Mucosa of descending colon (tissue), 3 donors: ENCODE data around the gene VAV1. TPM values are rescaled to one million over a fixed set of nuclear protein-coding genes. Genes with fewer than 3 reads are reported as not detected.

Experiments used
- ATAC-seq: fragments of 200-7000 bp; cut with Tn5 transposase; one replicate; pipeline ENCODE4 v1.9.1; 2020; ENCODE audit warnings: mild to moderate bottlenecking, moderate library complexity
- DNase-seq, 3 donors: peaks; one replicate each; pipeline ENCODE4 v3.0.0-alpha.2; 2020
- H3K36me3 ChIP-seq: fragments of 200-600 bp; one replicate; pipeline ENCODE4 v1.8.0; 2021; ENCODE audit warnings: low read depth, mild to moderate bottlenecking
- H3K4me1 ChIP-seq: fragments of 200-600 bp; one replicate; pipeline ENCODE4 v1.8.0; 2021; ENCODE audit warnings: low read depth, mild to moderate bottlenecking
- H3K4me3 ChIP-seq: fragments of 200-600 bp; one replicate; pipeline ENCODE4 v1.8.0; 2021; ENCODE audit warnings: mild to moderate bottlenecking
- H3K9me3 ChIP-seq: fragments of 200-600 bp; one replicate; pipeline ENCODE4 v1.8.0; 2021; ENCODE audit warnings: mild to moderate bottlenecking
- CTCF ChIP-seq: fragments of 200-600 bp; IDR thresholded peaks from one replicate; pipeline ENCODE4 v1.8.0; 2022; ENCODE audit warnings: antibody characterized with exemption, mild to moderate bottlenecking
- intact Hi-C, 2 donors: fragments of 100-400 bp; cut with DNase I in 1 of 2; cut with micrococcal nuclease in 1 of 2; formaldehyde crosslinking; loops; one replicate each; pipeline versions ENCODE4 v1.11.0 to v1.11.1; 2022; cut with DNase I, micrococcal nuclease
- total RNA-seq, 3 donors: library from RNA; stranded (reverse); fragmentation: NEBNext Ultra II Directional in 2 of 3; extraction: Animal tissue kit (Norgen Biotek cat#: 25700) in 2 of 3; gene quantifications; one replicate each; pipeline versions ENCODE4 v1.2.1 to v1.2.4, GENCODE V29; 2021 to 2023
- donor health status: DM: no; HTN: no; CAD: no; lungs with moderate emphysema.
- donor health status: DM: no; HTN: no; CAD: no.
- donor health status: DM: no; HTN: yes; CAD: no.

Gene VAV1
- total RNA-seq, 3 donors from 2014 or later = 6.0 to 12.3 (median 10.7) TPM

GRCh38 chr19:6876748-6877147, 104.2 kb downstream of the VAV1 start:
- no peaks in the 10 kb centered on the region for H3K4me1 ChIP-seq
- intact Hi-C loops = no loop called here
- no peak for TF ChIP-seq CTCF
- ATAC-seq (no peak), DNase-seq (no peak)
- H3K4me3 ChIP-seq = no peak overlapping the region
- H3K36me3 ChIP-seq = no peaks in the 10 kb centered on the region
- peaks cover 5% of the 10 kb centered on the region for H3K9me3 ChIP-seq

- Histone ChIP-seq H3K9me3 (peaks cover 5% of the 10 kb centered on the region), H3K4me1 (no peaks in the 10 kb centered on the region), H3K4me3 (no peak overlapping the region), H3K36me3 (no peaks in the 10 kb centered on the region)
- no peak for DNase-seq
- TF ChIP-seq CTCF = no peak
- no peak for ATAC-seq
- intact Hi-C loops = no loop called here
Observed at GRCh38 chr19:6877766-6878165, 105.3 kb downstream of the VAV1 start.

GRCh38 chr19:6886277-6886897, 113.9 kb downstream of the VAV1 start:
- H3K36me3 ChIP-seq = no peaks in the 10 kb centered on the region
- H3K4me1 ChIP-seq = no peaks in the 10 kb centered on the region
- ATAC-seq (no peak), DNase-seq (no peak)
- H3K9me3 ChIP-seq = peaks cover 4% of the 10 kb centered on the region
- TF ChIP-seq CTCF = no peak
- intact Hi-C loops = no loop called here
- H3K4me3 ChIP-seq = no peak overlapping the region

GRCh38 chr19:6887316-6887715, 114.8 kb downstream of the VAV1 start, which contains the start of gene ADGRE1:
TSS of gene ADGRE1 (plus strand) at chr19:6887579. CDS start at chr19:6887609, 30 bp downstream.
- H3K36me3 ChIP-seq = no peaks in the 10 kb centered on the region
- peak in 1 of 3 donors; percentile 20 for DNase-seq
- intact Hi-C loops = no loop called here
- H3K9me3 ChIP-seq = peaks cover 4% of the 10 kb centered on the region
- H3K4me1 ChIP-seq = no peaks in the 10 kb centered on the region
- no peak within 1 kb of the TSS for H3K4me3 ChIP-seq
- no peak for ATAC-seq
- no peak for TF ChIP-seq CTCF

GRCh38 chr19:6888967-6889366, 116.5 kb downstream of the VAV1 start:
- Histone ChIP-seq H3K4me3 (no peak overlapping the region), H3K9me3 (peaks cover 4% of the 10 kb centered on the region), H3K36me3 (no peaks in the 10 kb centered on the region), H3K4me1 (no peaks in the 10 kb centered on the region)
- TF ChIP-seq CTCF = no peak
- no peak for ATAC-seq
- intact Hi-C loops = no loop called here
- DNase-seq = no peak
